ENCODE data around the gene DAZAP2. TPM values are rescaled to one million over a fixed set of nuclear protein-coding genes. Genes with fewer than 3 reads are reported as not detected.

DAZAP2 gene
- total and polyA plus RNA-seq, 2 experiments from 2014 or later, result 35.8 to 39.9 TPM

DNA sequence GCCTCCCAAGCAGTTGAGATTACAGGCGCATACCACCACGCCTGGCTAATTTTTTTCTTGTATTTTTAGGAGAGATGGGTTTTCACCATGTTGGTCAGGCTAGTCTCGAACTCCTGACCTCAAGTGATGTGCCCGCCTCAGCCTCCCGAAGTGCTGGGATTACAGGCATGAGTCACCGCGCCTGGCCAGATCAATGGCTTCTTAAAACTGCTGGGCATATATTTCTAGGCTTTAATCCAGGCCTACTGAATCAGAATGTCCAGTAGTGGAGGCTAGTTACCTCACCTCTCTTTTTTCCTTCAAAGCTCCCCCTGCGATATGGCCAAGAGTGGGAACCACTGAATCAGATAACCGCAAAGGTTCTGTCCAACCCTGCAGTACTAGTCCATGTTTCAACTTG is 37.8 kb upstream of the DAZAP2 start:
- no peaks in the 10 kb centered on the region; the same call in 2 of the 3 replicates for H3K4me1 Mint-ChIP-seq
- no peaks in the 10 kb centered on the region for H3K9me3 Mint-ChIP-seq
- Histone ChIP-seq H3K27me3 (ENCODE audit: insufficient read depth) (no peaks in the 10 kb centered on the region), H2AFZ (no peak overlapping the region), H3K4me2 (no peak overlapping the region), H4K20me1 (replicated peaks; ENCODE audit: insufficient read depth) (no peaks in the 10 kb centered on the region), H3K27ac (ENCODE audit: low read depth) (no peak overlapping the region), H3K9me2 (ENCODE audit: insufficient read depth) (no peaks in the 10 kb centered on the region), H3K4me1 (ENCODE audit: insufficient read depth) (no peaks in the 10 kb centered on the region), H3K79me2 (replicated peaks; ENCODE audit: insufficient read depth) (no peaks in the 10 kb centered on the region), H3F3A (replicated peaks; ENCODE audit: low read depth) (no peaks in the 10 kb centered on the region), H3K36me3 (ENCODE audit: insufficient read depth) (no peaks in the 10 kb centered on the region), H3K4me3 (no peak overlapping the region)
- H3K4me3 Mint-ChIP-seq, result no peak overlapping the region
- no peak overlapping the region for H3K27ac Mint-ChIP-seq
- ATAC-seq, result no peak
- peaks cover 9% of the 10 kb centered on the region for H3K27me3 Mint-ChIP-seq (ENCODE audit: insufficient read depth, low read depth, poor library complexity)
- H3K36me3 Mint-ChIP-seq (ENCODE audit: low read depth), result 0 out of 3 replicates have a peak, but pooled peaks cover 3% of the 10 kb centered on the region
- no peak for DNase-seq (ENCODE audit: low spot score)
- TF ChIP-seq ZNF114 (CRISPR knock-in tag; IDR thresholded peaks at IDR 0.05) (no peak), ZNF462 (CRISPR knock-in tag; IDR thresholded peaks at IDR 0.05) (no peak), JUNB (IDR thresholded peaks at IDR 0.05; ENCODE audit: unreplicated experiment) (no peak), POLR2AphosphoS5 (IDR thresholded peaks at IDR 0.05; ENCODE audit: low read depth) (no peak), ZNF331 (CRISPR knock-in tag; IDR thresholded peaks at IDR 0.05; ENCODE audit: low read depth) (no peak), EZH2 (IDR thresholded peaks at IDR 0.05; ENCODE audit: low read depth, unreplicated experiment) (no peak), STAT1 (IDR thresholded peaks at IDR 0.05; ENCODE audit: unreplicated experiment) (no peak), EZH2phosphoT487 (IDR thresholded peaks at IDR 0.05; ENCODE audit: unreplicated experiment) (no peak), CTCF (conservative IDR thresholded peaks at IDR 0.05; ENCODE audit: low read depth in 2 of 2) (no peak)
- TF ChIP-seq, protein P1, sequence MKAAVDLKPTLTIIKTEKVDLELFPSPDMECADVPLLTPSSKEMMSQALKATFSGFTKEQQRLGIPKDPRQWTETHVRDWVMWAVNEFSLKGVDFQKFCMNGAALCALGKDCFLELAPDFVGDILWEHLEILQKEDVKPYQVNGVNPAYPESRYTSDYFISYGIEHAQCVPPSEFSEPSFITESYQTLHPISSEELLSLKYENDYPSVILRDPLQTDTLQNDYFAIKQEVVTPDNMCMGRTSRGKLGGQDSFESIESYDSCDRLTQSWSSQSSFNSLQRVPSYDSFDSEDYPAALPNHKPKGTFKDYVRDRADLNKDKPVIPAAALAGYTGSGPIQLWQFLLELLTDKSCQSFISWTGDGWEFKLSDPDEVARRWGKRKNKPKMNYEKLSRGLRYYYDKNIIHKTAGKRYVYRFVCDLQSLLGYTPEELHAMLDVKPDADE (IDR thresholded peaks at IDR 0.05), result no peak
